Parathyroid adenoma (tissue), 2 donors: ENCODE results near the gene UXS1.

Experiments
- H2AFZ ChIP-seq: fragments of 300-600 bp; sonication (generic); one replicate; pipeline ENCODE4 v1.7.0; 2017; ENCODE audit warnings: antibody characterized with exemption, mild to moderate bottlenecking
- H3K27ac ChIP-seq: fragments of 300-600 bp; sonication (generic); one replicate; pipeline ENCODE4 v1.7.0; 2017
- H3K27me3 ChIP-seq: fragments of 300-600 bp; sonication (generic); one replicate; pipeline ENCODE4 v1.7.0; 2017; ENCODE audit warnings: low read length; ENCODE audit not compliant: control insufficient read depth, insufficient read depth
- H3K36me3 ChIP-seq: fragments of 300-600 bp; sonication (generic); one replicate; pipeline ENCODE4 v1.7.0; 2017; ENCODE audit warnings: low read length; ENCODE audit not compliant: control insufficient read depth, insufficient read depth
- H3K4me1 ChIP-seq: fragments of 300-600 bp; sonication (generic); one replicate; pipeline ENCODE4 v1.7.0; 2017; ENCODE audit warnings: control low read depth
- H3K4me2 ChIP-seq: fragments of 300-600 bp; sonication (generic); one replicate; pipeline ENCODE4 v1.7.0; 2017; ENCODE audit warnings: low read length
- H3K4me3 ChIP-seq: fragments of 300-600 bp; sonication (generic); one replicate; pipeline ENCODE4 v1.7.0; 2017; ENCODE audit warnings: low read depth, low read length
- H3K79me2 ChIP-seq: fragments of 300-600 bp; sonication (generic); one replicate; pipeline ENCODE4 v1.7.0; 2017; ENCODE audit warnings: control low read depth
- H3K9ac ChIP-seq: fragments of 300-600 bp; sonication (generic); one replicate; pipeline ENCODE4 v1.7.0; 2017; ENCODE audit warnings: mild to moderate bottlenecking
- H3K9me3 ChIP-seq: fragments of 300-600 bp; sonication (generic); one replicate; pipeline ENCODE4 v1.7.0; 2017; ENCODE audit warnings: low read length; ENCODE audit not compliant: control insufficient read depth
- TF ChIP-seq, protein P1 (sequence below): fragments of 300-600 bp; sonication (generic); IDR thresholded peaks from one replicate; pipeline ENCODE4 v1.7.0; 2017; ENCODE audit warnings: antibody characterized with exemption, mild to moderate bottlenecking
- donor health status: primary hyperparathyroidism.

Gene UXS1

DNA sequence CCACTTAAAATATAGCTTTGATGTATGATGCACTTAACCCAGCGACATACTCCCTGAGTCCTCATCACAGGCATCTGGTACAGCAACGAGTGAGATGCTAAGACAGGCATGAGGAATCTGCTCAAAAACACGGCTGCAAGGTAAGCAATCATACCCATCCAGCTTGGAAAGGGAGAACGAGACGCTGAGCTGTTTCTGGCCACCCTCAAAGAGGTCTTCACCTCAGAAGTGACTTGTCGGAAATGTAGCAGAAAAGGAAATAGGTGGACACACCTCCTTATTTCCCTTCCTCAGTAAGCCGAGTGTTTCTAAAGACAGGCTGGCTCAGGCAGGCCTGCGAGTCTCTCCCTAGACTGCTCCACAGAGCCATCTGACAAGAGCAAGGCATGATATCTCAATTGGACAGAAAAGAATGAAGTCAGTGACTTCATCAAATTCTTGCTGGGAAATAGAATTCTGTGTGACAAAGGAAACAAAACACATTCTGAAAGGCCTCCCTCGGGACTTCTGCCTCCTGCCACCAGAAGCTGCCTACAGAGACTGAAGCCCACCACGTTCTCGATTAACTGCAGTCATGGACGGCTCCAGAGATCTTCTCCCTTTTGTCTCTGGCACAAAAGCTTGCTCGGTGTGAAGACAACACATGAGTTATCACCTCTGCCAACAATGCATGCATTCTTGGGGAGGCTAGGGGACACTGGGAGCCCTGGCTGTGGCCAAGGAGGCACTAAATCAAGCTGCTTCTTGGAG lies 84.3 kb downstream of the UXS1 start:
- Histone ChIP-seq H3K4me3 (no peak overlapping the region), H3K9me3 (no peaks in the 10 kb centered on the region), H3K4me2 (no peak overlapping the region), H3K36me3 (no peaks in the 10 kb centered on the region), H3K27me3 (no peaks in the 10 kb centered on the region), H3K79me2 (no peaks in the 10 kb centered on the region), H2AFZ (no peak overlapping the region), H3K27ac (no peak overlapping the region), H3K9ac (no peak overlapping the region), H3K4me1 (no peaks in the 10 kb centered on the region)
- TF ChIP-seq, protein P1, sequence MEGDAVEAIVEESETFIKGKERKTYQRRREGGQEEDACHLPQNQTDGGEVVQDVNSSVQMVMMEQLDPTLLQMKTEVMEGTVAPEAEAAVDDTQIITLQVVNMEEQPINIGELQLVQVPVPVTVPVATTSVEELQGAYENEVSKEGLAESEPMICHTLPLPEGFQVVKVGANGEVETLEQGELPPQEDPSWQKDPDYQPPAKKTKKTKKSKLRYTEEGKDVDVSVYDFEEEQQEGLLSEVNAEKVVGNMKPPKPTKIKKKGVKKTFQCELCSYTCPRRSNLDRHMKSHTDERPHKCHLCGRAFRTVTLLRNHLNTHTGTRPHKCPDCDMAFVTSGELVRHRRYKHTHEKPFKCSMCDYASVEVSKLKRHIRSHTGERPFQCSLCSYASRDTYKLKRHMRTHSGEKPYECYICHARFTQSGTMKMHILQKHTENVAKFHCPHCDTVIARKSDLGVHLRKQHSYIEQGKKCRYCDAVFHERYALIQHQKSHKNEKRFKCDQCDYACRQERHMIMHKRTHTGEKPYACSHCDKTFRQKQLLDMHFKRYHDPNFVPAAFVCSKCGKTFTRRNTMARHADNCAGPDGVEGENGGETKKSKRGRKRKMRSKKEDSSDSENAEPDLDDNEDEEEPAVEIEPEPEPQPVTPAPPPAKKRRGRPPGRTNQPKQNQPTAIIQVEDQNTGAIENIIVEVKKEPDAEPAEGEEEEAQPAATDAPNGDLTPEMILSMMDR, result no peak

DNA sequence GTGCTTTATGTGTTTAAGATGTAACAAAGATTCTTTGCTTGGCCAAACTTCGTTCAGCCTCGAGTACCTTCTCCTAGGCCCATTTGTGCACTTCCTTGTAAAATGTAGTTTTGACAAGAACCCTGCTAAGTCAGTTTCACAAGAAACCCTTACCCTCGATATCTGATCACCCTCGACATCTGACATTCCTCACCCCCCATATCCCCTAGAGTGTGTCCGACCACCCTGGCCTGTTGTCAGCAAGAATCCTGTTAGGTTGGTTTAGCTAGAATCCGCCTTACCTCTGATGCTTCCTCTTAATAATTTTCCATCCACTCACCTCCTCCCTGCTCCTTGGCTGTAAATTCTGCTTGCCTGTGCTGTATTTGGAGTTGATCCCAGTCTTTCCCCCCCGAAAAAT lies 85.3 kb downstream of the UXS1 start:
- no peaks in the 10 kb centered on the region for H3K36me3 ChIP-seq
- H3K27me3 ChIP-seq, result no peaks in the 10 kb centered on the region
- H2AFZ ChIP-seq, result no peak overlapping the region
- H3K4me3 ChIP-seq, result no peak overlapping the region
- no peaks in the 10 kb centered on the region for H3K4me1 ChIP-seq
- TF ChIP-seq, protein P1, result no peak
- no peaks in the 10 kb centered on the region for H3K79me2 ChIP-seq
- H3K27ac ChIP-seq, result no peak overlapping the region
- H3K4me2 ChIP-seq, result no peak overlapping the region
- H3K9ac ChIP-seq, result no peak overlapping the region
- no peaks in the 10 kb centered on the region for H3K9me3 ChIP-seq

DNA sequence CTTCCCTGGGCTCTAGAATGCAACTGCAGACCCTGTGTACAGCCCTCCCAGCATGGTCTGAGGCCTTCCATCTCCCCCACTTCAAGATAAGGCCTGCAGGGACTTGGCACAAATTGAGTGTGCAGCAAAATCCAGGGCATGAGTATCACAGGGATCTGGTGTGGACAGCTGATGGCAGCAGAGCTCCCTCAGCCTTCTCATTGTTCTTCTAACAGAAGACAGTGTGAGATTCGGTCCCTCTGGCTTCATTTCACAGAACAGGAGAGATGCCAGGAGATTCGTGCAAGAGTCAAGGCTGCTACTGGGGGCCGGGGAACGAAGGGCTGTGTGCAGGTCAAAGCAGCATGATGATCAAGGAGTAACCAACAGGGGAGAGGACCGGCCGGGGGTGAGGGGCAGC lies 85.8 kb downstream of the UXS1 start:
- Histone ChIP-seq H3K4me2 (no peak overlapping the region), H3K4me3 (no peak overlapping the region), H3K9me3 (no peaks in the 10 kb centered on the region), H3K27ac (no peak overlapping the region), H3K36me3 (no peaks in the 10 kb centered on the region), H2AFZ (no peak overlapping the region), H3K4me1 (no peaks in the 10 kb centered on the region), H3K79me2 (no peaks in the 10 kb centered on the region), H3K27me3 (no peaks in the 10 kb centered on the region), H3K9ac (no peak overlapping the region)
- TF ChIP-seq, protein P1, result no peak

DNA sequence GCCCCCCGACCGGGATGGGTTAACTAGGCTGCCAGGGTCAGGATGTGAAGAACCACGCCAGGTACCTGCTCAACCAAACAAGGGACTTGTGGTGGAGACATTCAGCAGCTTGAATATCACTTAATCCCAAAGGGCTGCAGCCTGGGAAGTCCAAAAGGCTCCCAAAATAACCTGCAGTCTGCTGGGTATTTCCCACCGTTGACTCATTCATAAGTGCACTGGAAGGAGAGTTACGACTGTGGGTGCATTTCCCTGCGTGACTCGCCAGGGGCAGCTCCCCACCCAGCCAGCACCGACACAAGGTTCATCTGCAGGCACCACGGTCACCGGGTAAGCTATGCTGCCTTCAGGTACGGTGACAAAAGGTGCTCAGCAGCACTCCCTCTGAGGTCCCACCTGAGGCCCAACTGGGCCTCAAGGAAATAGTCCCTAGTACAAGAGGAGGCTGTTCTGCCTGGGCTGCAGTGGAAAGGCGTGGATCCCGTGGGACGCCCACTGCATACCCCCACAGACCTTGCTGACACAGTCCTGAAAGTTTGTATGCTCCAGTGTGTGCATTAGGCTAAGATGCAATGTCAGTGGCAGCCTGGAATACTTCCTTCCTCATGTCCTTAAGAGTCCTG lies 86.5 kb downstream of the UXS1 start:
- Histone ChIP-seq H3K4me3 (no peak overlapping the region), H3K4me2 (no peak overlapping the region), H3K4me1 (no peaks in the 10 kb centered on the region), H3K79me2 (no peaks in the 10 kb centered on the region), H3K9ac (no peak overlapping the region), H3K36me3 (no peaks in the 10 kb centered on the region), H3K27ac (no peak overlapping the region), H3K27me3 (no peaks in the 10 kb centered on the region), H2AFZ (no peak overlapping the region), H3K9me3 (no peaks in the 10 kb centered on the region)
- TF ChIP-seq, protein P1, result no peak
